ENCODE measurements around the gene SCARF2. TPM values are rescaled to one million over a fixed set of nuclear protein-coding genes. Genes with fewer than 3 reads are reported as not detected.
A peak's percentile ranks its signal among the peaks of the same experiment; 100 is the strongest.

SCARF2 gene
- polyA plus RNA-seq, 3 donors = 0.12 to 0.51 TPM; not detected in 1

- peak overlapping the region in 1 of 2 donors; percentile 26 for H3K27ac ChIP-seq (ENCODE audit: low read depth in 1 of 2, low read length in 2 of 2)
- no peak for DNase-seq
- no peaks in the 10 kb centered on the region for H3K79me2 ChIP-seq (ENCODE audit: insufficient read depth, low read length)
- 92% methylated on average over 4 of the region's 8 CpGs for WGBS (ENCODE audit: insufficient coverage)
- Mint-ChIP-seq H3K36me3 (peaks cover 41 to 54% of the 10 kb centered on the region in 2 donors), H3K4me1 (peaks cover 36% of the 10 kb centered on the region), H3K27ac (peak overlapping the region in 1 of 7 donors; percentile 72), H3K9me3 (no peaks in the 10 kb centered on the region), H3K27me3 (ENCODE audit: low read depth in 3 of 3) (peaks cover 0 to 9% (median 1%) of the 10 kb centered on the region in 3 donors), H3K4me3 (no peak overlapping the region)
- H3K4me3 ChIP-seq (replicated peaks in 1 of 3; ENCODE audit: low read depth in 2 of 3, low read length in 3 of 3) = no peak overlapping the region
- H3K9me3 ChIP-seq (replicated peaks in 1 of 2; ENCODE audit: control insufficient read depth in 1 of 2, insufficient read depth in 1 of 2, low read length in 2 of 2) = no peaks in the 10 kb centered on the region
- H2AFZ ChIP-seq (ENCODE audit: insufficient read depth, low read depth, low read length, poor library complexity, severe bottlenecking) = no peak overlapping the region
- no peak overlapping the region for H3K9ac ChIP-seq (ENCODE audit: insufficient read depth, low read length, poor library complexity, severe bottlenecking)
- no peak for TF ChIP-seq CTCF (IDR thresholded peaks at IDR 0.05)
- no peak overlapping the region for H3K4me2 ChIP-seq (replicated peaks; ENCODE audit: extremely low read depth, low read length, poor library complexity, severe bottlenecking)
- peaks cover 33 to 41% of the 10 kb centered on the region in 2 donors for H3K4me1 ChIP-seq (ENCODE audit: control insufficient read depth in 1 of 2, insufficient read depth in 2 of 2, low read length in 2 of 2)
- H3K36me3 ChIP-seq (replicated peaks in 1 of 2; ENCODE audit: control insufficient read depth in 1 of 2, insufficient read depth in 2 of 2, low read length in 2 of 2) = peaks cover 19 to 34% of the 10 kb centered on the region in 2 donors
- H3K27me3 ChIP-seq (ENCODE audit: control insufficient read depth in 2 of 2, insufficient read depth in 2 of 2, low read length in 2 of 2) = no peaks in the 10 kb centered on the region
- no peaks in the 10 kb centered on the region for H4K20me1 ChIP-seq (ENCODE audit: insufficient read depth, low read length)
- intact Hi-C loops (cut with micrococcal nuclease) = no loop called here
These were observed 21.0 kb upstream of the SCARF2 start for GRCh38 chr22:20458530-20459151.

- H3K4me1 Mint-ChIP-seq = peaks cover 27% of the 10 kb centered on the region
These were observed 20.0 kb upstream of the SCARF2 start for GRCh38 chr22:20457506-20458240.

More at GRCh38 chr22:20457506-20458240, 20.0 kb upstream of the SCARF2 start:
- peaks cover 25 to 32% of the 10 kb centered on the region in 2 donors for H3K4me1 ChIP-seq (ENCODE audit: control insufficient read depth in 1 of 2, insufficient read depth in 2 of 2, low read length in 2 of 2)
- Mint-ChIP-seq H3K4me3 (no peak overlapping the region), H3K27me3 (ENCODE audit: low read depth in 3 of 3) (peaks cover 0 to 9% (median 1%) of the 10 kb centered on the region in 3 donors), H3K9me3 (no peaks in the 10 kb centered on the region), H3K27ac (peak overlapping the region in 1 of 7 donors; percentile 35), H3K36me3 (peaks cover 42 to 54% of the 10 kb centered on the region in 2 donors)
- no peaks in the 10 kb centered on the region for H3K9me3 ChIP-seq (replicated peaks in 1 of 2; ENCODE audit: control insufficient read depth in 1 of 2, insufficient read depth in 1 of 2, low read length in 2 of 2)
- no peaks in the 10 kb centered on the region for H4K20me1 ChIP-seq (ENCODE audit: insufficient read depth, low read length)
- H3K27me3 ChIP-seq (ENCODE audit: control insufficient read depth in 2 of 2, insufficient read depth in 2 of 2, low read length in 2 of 2) = no peaks in the 10 kb centered on the region
- DNase-seq = no peak
- intact Hi-C loops (cut with micrococcal nuclease) = loop anchor here in 1 of 2 donors (2.0 kb wide), 1 partner anchor 39 kb away; no protein-coding TSS in a partner anchor
- no peak overlapping the region for H3K27ac ChIP-seq (ENCODE audit: low read depth in 1 of 2, low read length in 2 of 2)
- H3K9ac ChIP-seq (ENCODE audit: insufficient read depth, low read length, poor library complexity, severe bottlenecking) = no peak overlapping the region
- no peaks in the 10 kb centered on the region for H3K79me2 ChIP-seq (ENCODE audit: insufficient read depth, low read length)
- TF ChIP-seq CTCF (IDR thresholded peaks at IDR 0.05) = no peak
- H3K4me2 ChIP-seq (replicated peaks; ENCODE audit: extremely low read depth, low read length, poor library complexity, severe bottlenecking) = no peak overlapping the region
- WGBS (ENCODE audit: insufficient coverage) = over 99% methylated on average over 14 of the region's 15 CpGs
- peaks cover 19 to 35% of the 10 kb centered on the region in 2 donors for H3K36me3 ChIP-seq (replicated peaks in 1 of 2; ENCODE audit: control insufficient read depth in 1 of 2, insufficient read depth in 2 of 2, low read length in 2 of 2)
- no peak overlapping the region for H2AFZ ChIP-seq (ENCODE audit: insufficient read depth, low read depth, low read length, poor library complexity, severe bottlenecking)
- no peak overlapping the region for H3K4me3 ChIP-seq (replicated peaks in 1 of 3; ENCODE audit: low read depth in 2 of 3, low read length in 3 of 3)
